ENCODE measurements around the gene RAB7A.
A peak's percentile ranks its signal among the peaks of the same experiment; 100 is the strongest.

The RAB7A gene

GRCh38 chr3:128726023-128727016, at the start of gene RAB7A:
TSS of gene RAB7A (plus strand) at chr3:128726183. CDS start at chr3:128795368, 69,185 bp downstream.
- peak; percentile 99 for FAIRE-seq
- DNase-seq (ENCODE audit: insufficient read length, low spot score), result peak; percentile 97

GRCh38 chr3:128679338-128679737, 46.6 kb upstream of the RAB7A start:
- DNase-seq (ENCODE audit: insufficient read length, low spot score) (no peak), FAIRE-seq (no peak)

- peak; percentile 93 for FAIRE-seq
- peak; percentile 93 for DNase-seq (ENCODE audit: insufficient read length, low spot score)
These were observed 45.2 kb upstream of the RAB7A start for GRCh38 chr3:128680603-128681368.

DNA sequence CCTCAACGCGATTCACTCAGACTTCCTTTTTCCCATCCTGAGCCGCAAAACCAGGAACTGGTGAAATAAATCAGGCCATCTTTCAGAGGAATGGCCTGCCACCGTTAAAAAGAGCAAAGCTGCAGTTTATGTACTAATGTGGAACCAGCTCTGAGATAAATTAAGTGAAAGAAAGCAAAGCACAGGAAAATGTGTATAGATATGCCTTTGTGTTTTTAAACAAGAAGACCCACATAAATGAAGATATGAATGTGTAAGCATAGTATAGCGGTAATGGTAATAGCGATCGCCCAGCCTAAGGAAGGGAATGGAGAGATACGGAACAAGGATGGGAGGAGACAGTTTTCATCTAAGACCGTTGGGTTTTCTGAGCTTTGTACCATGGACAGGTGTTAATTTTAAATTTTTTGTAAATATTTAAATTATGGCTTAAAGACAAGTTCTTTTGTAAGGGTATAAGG, 44.6 kb upstream of the RAB7A start:
- FAIRE-seq (peak; percentile 62), DNase-seq (ENCODE audit: insufficient read length, low spot score) (no peak)

DNA sequence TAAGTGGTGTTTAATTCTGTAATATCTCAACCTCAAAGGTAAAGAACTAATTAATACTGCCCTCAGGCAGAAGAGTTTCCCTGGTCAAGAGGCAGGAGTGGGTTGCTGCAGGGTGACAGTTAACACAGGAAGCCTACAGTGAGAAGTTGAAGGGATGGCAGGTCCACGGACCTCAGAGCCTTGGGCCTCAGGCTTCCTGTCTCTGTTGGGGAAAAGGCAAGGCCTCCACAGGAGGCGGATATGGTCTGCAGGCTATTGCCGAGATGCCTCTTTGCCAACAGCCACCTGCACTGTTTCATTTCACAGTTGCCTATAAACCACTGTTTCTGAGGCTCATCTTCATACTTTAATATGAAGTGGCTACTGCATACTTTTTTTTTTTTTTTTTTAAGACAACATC, 42.0 kb upstream of the RAB7A start:
- FAIRE-seq, result no peak
- no peak for DNase-seq (ENCODE audit: insufficient read length, low spot score)

DNA sequence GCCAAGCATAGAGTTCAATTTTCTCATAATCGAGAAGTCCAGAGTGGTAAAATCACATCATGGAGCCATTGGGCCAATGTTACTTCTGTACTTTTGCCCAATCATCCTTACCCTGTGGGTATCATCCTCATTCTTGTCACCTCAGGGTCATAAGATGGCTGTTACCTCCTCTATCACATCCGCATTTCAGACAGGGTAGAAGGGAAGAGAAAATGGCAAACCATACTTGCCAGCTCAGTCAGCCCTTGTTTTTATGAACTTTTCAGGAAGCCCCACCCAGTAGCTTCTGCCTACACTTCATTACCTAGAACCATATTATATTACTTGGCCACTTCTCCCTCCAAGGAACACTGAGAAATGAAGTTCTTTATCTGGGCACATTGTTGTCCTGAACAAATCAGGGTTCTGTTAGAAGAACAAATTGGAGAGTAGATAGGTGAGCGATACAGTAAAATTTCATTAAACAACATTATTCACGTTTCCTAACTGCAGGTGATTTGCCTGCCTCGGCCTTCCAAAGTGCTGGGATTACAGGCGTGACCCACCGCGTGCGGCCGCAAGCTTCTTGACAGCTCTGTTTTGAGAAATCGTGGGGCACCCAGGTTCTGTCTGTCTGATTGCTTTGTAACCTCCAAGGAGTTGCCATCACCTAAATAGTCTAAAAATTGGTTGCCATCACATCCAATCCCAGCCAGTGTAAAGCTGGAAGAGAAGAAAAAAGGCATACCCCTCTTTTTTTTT, 40.8 kb upstream of the RAB7A start:
- DNase-seq (ENCODE audit: insufficient read length, low spot score) (no peak), FAIRE-seq (no peak)

GRCh38 chr3:128686465-128686864, 39.5 kb upstream of the RAB7A start:
- FAIRE-seq (no peak), DNase-seq (ENCODE audit: insufficient read length, low spot score) (no peak)

DNA sequence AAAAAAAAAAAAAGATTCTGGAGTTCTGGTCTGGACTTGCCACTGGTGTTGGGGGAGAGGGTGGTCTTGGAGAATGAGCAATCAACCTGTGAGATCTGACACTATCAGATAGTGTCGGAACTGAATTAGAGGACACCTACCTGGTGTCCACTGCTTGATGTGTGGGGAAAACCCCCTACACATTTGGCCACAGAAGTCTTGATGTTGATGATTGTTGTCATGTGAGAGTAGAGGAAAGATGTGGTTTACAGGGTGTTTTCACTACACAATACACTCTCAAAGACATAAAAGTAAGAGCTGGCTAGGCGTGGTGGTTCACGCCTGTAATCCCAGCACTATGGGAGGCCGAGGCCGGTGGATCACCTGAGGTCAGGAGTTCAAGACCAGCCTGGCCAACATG, 36.9 kb upstream of the RAB7A start:
- no peak for FAIRE-seq

GRCh38 chr3:128693696-128694095, 32.3 kb upstream of the RAB7A start:
- DNase-seq (ENCODE audit: insufficient read length, low spot score), result no peak
- FAIRE-seq, result no peak

More for the DNA sequence above, 36.9 kb upstream of the RAB7A start:
- DNase-seq (ENCODE audit: insufficient read length, low spot score), result no peak

DNA sequence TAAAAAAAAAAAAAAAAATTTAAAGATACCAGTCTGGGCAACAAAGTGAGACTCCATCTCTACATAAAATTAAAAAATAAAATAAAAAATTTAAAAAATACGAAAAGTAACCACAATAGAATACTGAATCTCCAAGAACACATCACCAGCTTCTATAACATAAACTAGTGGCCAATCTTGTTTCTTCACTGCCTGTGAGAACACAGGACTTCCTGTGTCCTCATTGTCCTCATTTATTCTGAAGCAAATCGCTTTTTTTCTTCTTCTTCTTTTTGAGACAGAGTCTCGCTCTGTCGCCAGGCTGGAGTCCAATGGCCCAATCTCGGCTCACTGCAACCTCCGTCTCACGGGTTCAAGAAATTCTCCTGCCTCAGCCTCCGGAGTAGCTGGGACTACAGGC, 28.6 kb upstream of the RAB7A start:
- DNase-seq (ENCODE audit: insufficient read length, low spot score) (no peak), FAIRE-seq (no peak)

GRCh38 chr3:128698211-128699047, 27.6 kb upstream of the RAB7A start:
- FAIRE-seq (no peak), DNase-seq (ENCODE audit: insufficient read length, low spot score) (no peak)

DNA sequence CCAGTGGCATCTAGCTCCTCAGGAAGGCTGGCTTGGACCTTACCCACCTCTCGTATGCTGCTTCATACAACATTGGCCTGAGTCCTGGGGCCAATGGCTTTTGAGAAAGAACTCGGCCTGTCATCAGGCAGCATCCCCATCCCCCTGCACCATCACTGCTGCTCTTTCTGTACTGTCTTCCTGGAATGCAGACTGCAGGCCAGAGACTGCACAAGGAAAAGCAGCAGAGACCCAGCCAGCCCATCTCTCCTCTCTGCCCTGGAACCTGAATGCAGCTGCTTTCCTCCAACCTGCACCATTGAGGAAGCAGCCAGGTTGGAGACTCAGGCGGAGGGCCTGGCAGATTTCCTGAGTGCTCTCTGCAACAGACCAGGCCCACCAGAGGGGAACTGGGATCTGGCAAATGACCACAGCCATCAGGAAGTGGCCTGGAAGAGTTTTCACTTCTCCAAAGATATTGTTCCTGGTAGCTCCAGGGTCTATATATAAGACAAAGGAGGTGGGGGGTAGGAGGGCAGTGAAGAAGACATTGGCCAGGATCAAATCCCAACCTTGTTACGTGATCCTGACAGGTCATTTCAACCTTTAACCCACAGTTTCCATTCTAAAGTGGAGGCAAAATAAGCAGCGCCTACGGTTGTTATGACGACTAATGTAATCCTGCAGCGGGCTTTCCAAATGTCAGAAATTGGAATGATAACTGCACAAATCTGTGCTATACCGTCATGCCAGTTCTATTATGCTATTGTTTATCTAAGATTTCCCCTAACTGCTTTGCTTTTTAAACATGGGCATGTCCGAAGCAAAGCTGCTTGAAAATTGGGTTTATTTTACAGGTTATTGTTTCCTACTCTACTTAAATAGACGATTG, 24.4 kb upstream of the RAB7A start:
- no peak for FAIRE-seq
- no peak for DNase-seq (ENCODE audit: insufficient read length, low spot score)

DNA sequence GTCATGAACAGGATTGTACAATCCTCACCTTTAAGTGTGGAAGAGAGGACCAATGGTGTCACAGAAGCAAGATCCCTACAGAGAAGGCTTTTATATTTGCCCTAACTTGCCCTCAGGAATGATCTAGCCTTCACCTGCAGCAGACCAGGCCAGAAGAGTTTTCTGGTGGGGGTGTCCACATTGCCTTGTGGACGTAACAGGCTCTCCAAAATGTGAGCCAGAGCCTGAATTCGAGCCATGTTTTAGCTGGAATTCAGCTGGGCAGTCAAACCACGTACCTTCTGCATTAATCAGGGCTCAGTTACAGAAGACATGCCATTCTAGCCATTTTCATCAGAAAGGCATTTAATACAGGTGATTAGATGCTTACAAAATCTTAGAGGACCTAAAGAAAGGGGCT, 23.6 kb upstream of the RAB7A start:
- FAIRE-seq, result no peak
- DNase-seq (ENCODE audit: insufficient read length, low spot score), result no peak

- DNase-seq (ENCODE audit: insufficient read length, low spot score) (no peak), FAIRE-seq (no peak)
These were observed 22.4 kb upstream of the RAB7A start for GRCh38 chr3:128703561-128703960.

DNA sequence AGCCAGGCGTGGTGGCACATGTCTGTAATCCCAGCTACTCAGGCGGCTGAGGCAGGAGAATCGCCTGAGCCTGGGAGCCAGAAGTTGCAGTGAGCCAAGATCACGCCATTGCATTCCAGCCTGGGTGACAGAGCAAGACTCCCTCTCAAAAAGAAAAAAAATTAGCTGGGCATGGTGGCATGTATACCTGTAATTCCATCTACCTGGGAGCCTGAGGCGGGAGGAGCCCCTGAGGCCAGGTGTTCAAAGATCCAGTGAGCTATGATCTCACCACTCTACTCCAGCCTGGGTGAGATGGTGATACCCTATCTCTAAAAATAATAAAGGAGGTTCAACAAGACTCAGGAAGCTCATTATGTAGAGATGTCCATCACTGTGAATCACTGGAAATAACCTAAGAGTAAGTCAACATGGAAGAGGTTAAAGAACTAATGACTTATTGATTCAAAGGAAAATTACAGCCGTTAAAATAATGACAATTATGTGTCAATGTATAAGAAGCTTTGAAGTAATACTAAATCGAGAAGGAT, 19.8 kb upstream of the RAB7A start:
- DNase-seq (ENCODE audit: insufficient read length, low spot score) (no peak), FAIRE-seq (no peak)

GRCh38 chr3:128707928-128708494, 18.0 kb upstream of the RAB7A start:
- FAIRE-seq (no peak), DNase-seq (ENCODE audit: insufficient read length, low spot score) (no peak)

- no peak for FAIRE-seq
- no peak for DNase-seq (ENCODE audit: insufficient read length, low spot score)
These were observed 16.9 kb upstream of the RAB7A start for GRCh38 chr3:128709038-128709437.

- no peak for DNase-seq (ENCODE audit: insufficient read length, low spot score)
- FAIRE-seq, result no peak
These were observed 16.3 kb upstream of the RAB7A start for GRCh38 chr3:128709506-128710210.

Data from GM19239 (cell line).